ENCODE results near the gene DENND5B.

- TF ChIP-seq CTCF (IDR thresholded peaks at IDR 0.05) = no peak
- TF ChIP-seq POLR2A (IDR thresholded peaks at IDR 0.05) = no peak
Measured at GRCh38 chr12:31583878-31584277, 7.1 kb downstream of the DENND5B start.

Measured in Peyer's patch (tissue), 4 donors.